SK-N-MC (cell line): ENCODE measurements around the gene F2RL3.

Experiments used
- DNase-seq: peaks from one replicate; pipeline ENCODE4 v3.0.0-alpha.2; 2011; ENCODE audit warnings: low read depth, low spot score
- H3K27ac ChIP-seq: fragments of 200-600 bp; sonication (generic); 2 replicates; pipeline ENCODE4 v1.5.1; 2016; ENCODE audit warnings: mixed run types
- H3K36me3 ChIP-seq: fragments of 200-600 bp; sonication (generic); 2 replicates; pipeline ENCODE4 v1.6.1; 2017; ENCODE audit warnings: antibody characterized with exemption, low read length, mixed read lengths; ENCODE audit not compliant: insufficient read depth
- H3K4me3 ChIP-seq: fragments of 200-600 bp; sonication (generic); 2 replicates; pipeline ENCODE4 v1.5.1; 2016
- H3K9ac ChIP-seq: fragments of 200-600 bp; sonication (generic); 2 replicates; pipeline ENCODE4 v1.8.0; 2017; ENCODE audit warnings: mixed run types, mixed read lengths; ENCODE audit not compliant: insufficient read length
- H3K9me3 ChIP-seq: fragments of 200-600 bp; sonication (generic); 2 replicates; pipeline ENCODE4 v1.6.1; 2017; ENCODE audit warnings: low read depth, mild to moderate bottlenecking, antibody characterized with exemption, low read length, moderate library complexity, mixed read lengths
- EZH2 ChIP-seq: fragments of 200-600 bp; sonication (generic); IDR thresholded peaks from one replicate; pipeline ENCODE4 v1.6.1; 2017; ENCODE audit warnings: antibody characterized with exemption
- FOXP2 ChIP-seq: optimal IDR thresholded peaks from 2 replicates; pipeline ENCODE3; 2011; ENCODE audit warnings: mild to moderate bottlenecking, moderate library complexity; ENCODE audit not compliant: insufficient read depth; ENCODE audit errors: extremely low read length, control extremely low read depth
- POLR2AphosphoS5 ChIP-seq: IDR thresholded peaks from 2 replicates; pipeline ENCODE4 v1.6.1; 2012; ENCODE audit warnings: mild to moderate bottlenecking, low read depth, low read length, borderline replicate concordance

The F2RL3 gene

GRCh38 chr19:16877581-16877980 is 11.2 kb upstream of the F2RL3 start:
- no peak overlapping the region for H3K9ac ChIP-seq
- DNase-seq, result no peak
- H3K9me3 ChIP-seq, result no peaks in the 10 kb centered on the region
- no peak overlapping the region for H3K4me3 ChIP-seq
- TF ChIP-seq EZH2 (no peak), POLR2AphosphoS5 (no peak), FOXP2 (no peak)
- H3K36me3 ChIP-seq, result peaks cover 31% of the 10 kb centered on the region; the same call in 1 of the 2 replicates
- no peak overlapping the region for H3K27ac ChIP-seq

GRCh38 chr19:16878181-16878965 is 10.4 kb upstream of the F2RL3 start:
- peaks cover 26% of the 10 kb centered on the region; the same call in 1 of the 2 replicates for H3K36me3 ChIP-seq
- H3K27ac ChIP-seq, result no peak overlapping the region
- TF ChIP-seq POLR2AphosphoS5, result no peak
- no peak for TF ChIP-seq EZH2
- TF ChIP-seq FOXP2, result no peak
- H3K4me3 ChIP-seq, result no peak overlapping the region
- H3K9me3 ChIP-seq, result no peaks in the 10 kb centered on the region
- no peak overlapping the region for H3K9ac ChIP-seq
- DNase-seq, result no peak

DNA sequence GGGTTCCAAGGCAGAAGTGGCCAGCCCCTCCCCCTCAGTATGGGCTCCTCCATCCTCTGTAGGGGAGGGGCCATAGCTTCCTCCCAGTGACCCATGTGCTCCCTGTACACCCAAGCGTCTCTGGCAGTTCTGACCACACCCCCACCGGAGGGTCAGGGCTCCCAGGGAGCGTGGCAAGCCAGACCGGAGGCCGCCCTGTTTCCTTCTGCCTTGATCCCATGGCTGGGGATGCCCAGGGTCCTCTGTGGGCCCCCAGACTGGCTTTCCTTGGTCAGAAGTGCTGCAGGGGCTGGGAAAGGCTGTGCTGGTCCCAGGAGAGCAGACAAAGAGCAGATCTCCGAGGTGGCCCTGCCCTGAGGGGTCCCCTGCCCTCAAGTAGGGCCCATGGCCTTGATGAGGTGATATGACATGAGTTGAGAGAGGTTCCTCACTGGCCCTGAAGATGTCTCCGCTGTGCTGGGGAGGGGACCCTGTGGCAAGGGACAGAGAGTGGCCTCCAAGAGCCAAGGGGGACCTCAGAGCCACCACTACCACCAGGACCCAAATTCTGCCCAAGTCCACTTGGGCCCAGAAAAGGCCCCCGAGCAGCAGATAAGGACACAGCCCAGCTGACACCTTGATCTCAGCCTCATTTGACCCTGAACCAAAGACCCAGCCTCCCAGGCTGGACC is 7.8 kb upstream of the F2RL3 start:
- DNase-seq, result no peak
- TF ChIP-seq EZH2 (no peak), POLR2AphosphoS5 (no peak; the same call in 1 of the 2 replicates), FOXP2 (no peak)
- H3K36me3 ChIP-seq, result peaks cover 26% of the 10 kb centered on the region; the same call in 1 of the 2 replicates

DNA sequence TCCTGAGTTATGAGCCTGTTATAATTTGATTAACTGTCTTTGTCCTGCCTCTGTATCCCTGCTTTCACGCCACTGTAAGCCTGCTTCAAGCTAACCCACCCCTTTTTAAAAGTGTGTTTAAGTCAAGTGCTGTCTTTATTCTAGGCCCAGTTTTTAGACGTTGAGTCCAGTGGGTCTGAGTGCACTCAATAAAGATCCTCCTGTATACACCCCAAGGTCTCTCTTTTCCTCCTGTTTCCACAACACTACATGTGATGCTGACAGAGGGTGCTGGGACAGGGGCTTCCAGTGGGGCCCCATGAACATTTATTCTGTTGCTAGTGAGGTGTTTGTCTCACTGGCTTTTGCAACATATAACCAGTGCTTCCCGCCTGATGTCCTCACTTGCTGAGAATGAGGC is 6.7 kb upstream of the F2RL3 start:
- H3K9ac ChIP-seq, result no peak overlapping the region
- H3K9me3 ChIP-seq, result no peaks in the 10 kb centered on the region
- no peak overlapping the region for H3K4me3 ChIP-seq
- peaks cover 26% of the 10 kb centered on the region; the same call in 1 of the 2 replicates for H3K36me3 ChIP-seq
- no peak for TF ChIP-seq EZH2
- TF ChIP-seq POLR2AphosphoS5, result no peak
- no peak for TF ChIP-seq FOXP2
- DNase-seq, result no peak
- no peak overlapping the region for H3K27ac ChIP-seq

More for the DNA sequence above, 7.8 kb upstream of the F2RL3 start:
- H3K27ac ChIP-seq, result no peak overlapping the region
- no peaks in the 10 kb centered on the region for H3K9me3 ChIP-seq
- H3K9ac ChIP-seq, result no peak overlapping the region
- no peak overlapping the region for H3K4me3 ChIP-seq

- Histone ChIP-seq H3K9ac (no peak overlapping the region), H3K36me3 (peaks cover 16% of the 10 kb centered on the region; the same call in 1 of the 2 replicates), H3K9me3 (no peaks in the 10 kb centered on the region), H3K27ac (no peak overlapping the region), H3K4me3 (no peak overlapping the region)
- DNase-seq, result no peak
- TF ChIP-seq EZH2 (no peak), FOXP2 (no peak), POLR2AphosphoS5 (no peak)
Measured at GRCh38 chr19:16883522-16883921, 5.3 kb upstream of the F2RL3 start.

DNA sequence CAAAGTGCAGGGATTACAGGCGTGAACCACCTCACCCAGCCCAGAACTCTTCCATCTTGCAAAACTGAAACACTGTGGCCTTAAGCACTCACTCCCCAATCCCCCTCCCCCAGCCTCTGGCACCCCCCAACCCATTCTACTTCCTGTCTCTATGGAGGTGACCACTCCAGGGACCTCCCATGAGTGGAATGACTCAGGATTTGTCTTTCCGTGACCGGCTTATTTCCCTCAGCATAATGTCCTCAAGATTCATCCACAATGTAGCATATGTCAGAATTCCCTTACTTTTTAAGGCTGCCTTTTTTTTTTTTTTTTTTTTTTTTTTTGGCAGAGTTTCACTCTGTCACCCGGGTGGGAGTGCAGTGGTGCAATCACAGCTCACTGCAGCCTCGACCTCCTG is 3.6 kb upstream of the F2RL3 start:
- H3K36me3 ChIP-seq, result no peaks in the 10 kb centered on the region; the same call in 1 of the 2 replicates
- no peak for DNase-seq
- H3K27ac ChIP-seq, result no peak overlapping the region
- H3K9ac ChIP-seq, result no peak overlapping the region
- TF ChIP-seq EZH2 (no peak), FOXP2 (no peak), POLR2AphosphoS5 (no peak)
- no peak overlapping the region for H3K4me3 ChIP-seq
- no peaks in the 10 kb centered on the region for H3K9me3 ChIP-seq

- Histone ChIP-seq H3K27ac (no peak overlapping the region), H3K4me3 (no peak overlapping the region), H3K36me3 (no peaks in the 10 kb centered on the region), H3K9me3 (no peaks in the 10 kb centered on the region), H3K9ac (no peak overlapping the region)
- TF ChIP-seq EZH2, result no peak
- TF ChIP-seq FOXP2, result no peak
- TF ChIP-seq POLR2AphosphoS5, result no peak
- no peak for DNase-seq
Measured at GRCh38 chr19:16886305-16886880, 2.4 kb upstream of the F2RL3 start.

- DNase-seq, result no peak
- no peak overlapping the region for H3K9ac ChIP-seq
- H3K9me3 ChIP-seq, result no peaks in the 10 kb centered on the region
- H3K4me3 ChIP-seq, result no peak overlapping the region
- H3K27ac ChIP-seq, result no peak overlapping the region
- H3K36me3 ChIP-seq, result no peaks in the 10 kb centered on the region
- TF ChIP-seq POLR2AphosphoS5, result no peak
- TF ChIP-seq EZH2, result no peak
- no peak for TF ChIP-seq FOXP2
Measured at GRCh38 chr19:16887353-16888265, 1.2 kb upstream of the F2RL3 start.
